GM12892 (cell line): ENCODE data around the gene F2RL1.

ENCODE experiments used
- POLR2A ChIP-seq: IDR thresholded peaks from 2 replicates; pipeline ENCODE4 v1.6.1; 2011; ENCODE audit warnings: low read depth, low read length, control low read depth
- POLR2AphosphoS5 ChIP-seq: IDR thresholded peaks from 2 replicates; pipeline ENCODE4 v1.6.1; 2011; ENCODE audit warnings: low read depth, low read length, control low read depth
- TAF1 ChIP-seq: IDR thresholded peaks from 2 replicates; pipeline ENCODE4 v1.6.1; 2011; ENCODE audit warnings: low read depth, mild to moderate bottlenecking, control low read depth, low read length, borderline replicate concordance

DNA sequence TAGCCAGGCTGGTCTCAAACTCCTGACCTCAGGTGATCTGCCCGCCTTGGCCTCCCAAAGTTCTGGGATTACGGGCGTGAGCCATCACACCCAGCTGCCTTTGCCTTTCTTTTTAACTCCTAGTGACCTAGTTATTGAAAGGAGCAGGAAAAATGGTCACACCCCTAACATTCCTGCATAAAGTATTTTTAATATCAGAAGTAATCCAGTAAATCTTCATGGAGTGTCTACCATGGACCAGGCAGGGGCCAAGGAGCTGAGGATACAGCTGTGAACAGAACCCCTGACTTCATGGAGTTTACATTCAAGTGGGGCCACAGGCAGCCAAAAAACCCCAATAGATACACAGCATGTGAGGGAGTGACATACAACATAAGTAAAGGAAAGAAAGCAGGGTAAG lies 18.3 kb upstream of the F2RL1 start:
- TF ChIP-seq POLR2A (no peak), POLR2AphosphoS5 (no peak), TAF1 (no peak)
